ENCODE data around the gene PABPN1L.

PABPN1L gene

GRCh38 chr16:88911946-88912310 is 45.5 kb upstream of the PABPN1L start:
- TF ChIP-seq CTCF (IDR thresholded peaks at IDR 0.05; ENCODE audit: low read depth, low read length, missing control alignments) = no peak
- DNase-seq (ENCODE audit: low read depth) = no peak
- no peak overlapping the region for H3K4me3 ChIP-seq (ENCODE audit: low read depth, low read length)

GRCh38 chr16:88911136-88911945 is 44.9 kb upstream of the PABPN1L start:
- no peak for DNase-seq (ENCODE audit: low read depth)
- no peak for TF ChIP-seq CTCF (IDR thresholded peaks at IDR 0.05; ENCODE audit: low read depth, low read length, missing control alignments)
- H3K4me3 ChIP-seq (ENCODE audit: low read depth, low read length) = no peak overlapping the region

- DNase-seq (ENCODE audit: low read depth) = no peak
- TF ChIP-seq CTCF (IDR thresholded peaks at IDR 0.05; ENCODE audit: low read depth, low read length, missing control alignments) = no peak
- no peak overlapping the region for H3K4me3 ChIP-seq (ENCODE audit: low read depth, low read length)
These were observed 44.0 kb upstream of the PABPN1L start for GRCh38 chr16:88910284-88911135.

DNA sequence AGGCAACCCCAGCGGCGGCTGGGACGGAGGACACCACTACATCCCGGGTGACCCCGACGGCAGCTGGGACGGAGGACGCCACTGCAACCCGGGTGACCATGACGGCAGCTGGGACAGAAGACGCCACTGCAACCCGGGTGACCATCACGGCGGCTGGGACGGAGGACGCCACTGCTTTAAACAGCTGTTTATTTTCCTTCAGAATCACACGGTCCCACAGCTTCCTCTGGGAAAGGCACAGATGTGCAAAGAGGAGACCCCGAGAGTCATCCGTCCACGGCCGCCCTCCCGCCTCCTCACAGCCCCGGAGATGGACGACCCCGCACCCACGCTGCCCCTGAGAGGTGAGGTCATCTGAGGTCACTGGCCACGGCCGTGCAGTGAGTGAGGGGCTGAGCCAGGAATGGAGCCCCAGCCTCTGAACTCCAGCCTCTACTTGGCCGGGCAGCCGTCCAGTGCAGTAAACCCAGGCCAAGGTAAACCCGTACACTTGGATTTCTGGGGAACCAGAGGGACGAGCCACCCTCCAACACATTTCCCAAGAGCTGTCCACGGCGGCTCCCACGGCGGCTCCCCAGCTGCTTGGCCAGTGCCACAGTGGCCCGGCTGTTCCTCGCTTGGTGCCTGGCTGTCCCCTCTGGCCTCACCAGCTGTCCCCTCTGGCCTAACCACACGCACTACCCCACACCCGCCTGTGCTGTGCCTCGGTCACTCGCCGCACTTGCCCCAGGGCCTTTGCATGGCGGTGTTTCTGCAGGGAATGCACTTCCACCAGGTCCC is 43.2 kb upstream of the PABPN1L start:
- H3K4me3 ChIP-seq (ENCODE audit: low read depth, low read length) = no peak overlapping the region
- DNase-seq (ENCODE audit: low read depth) = no peak
- no peak for TF ChIP-seq CTCF (IDR thresholded peaks at IDR 0.05; ENCODE audit: low read depth, low read length, missing control alignments)

GRCh38 chr16:88908307-88908706 is 41.8 kb upstream of the PABPN1L start:
- TF ChIP-seq CTCF (IDR thresholded peaks at IDR 0.05; ENCODE audit: low read depth, low read length, missing control alignments) = no peak
- H3K4me3 ChIP-seq (ENCODE audit: low read depth, low read length) = no peak overlapping the region
- DNase-seq (ENCODE audit: low read depth) = no peak

DNA sequence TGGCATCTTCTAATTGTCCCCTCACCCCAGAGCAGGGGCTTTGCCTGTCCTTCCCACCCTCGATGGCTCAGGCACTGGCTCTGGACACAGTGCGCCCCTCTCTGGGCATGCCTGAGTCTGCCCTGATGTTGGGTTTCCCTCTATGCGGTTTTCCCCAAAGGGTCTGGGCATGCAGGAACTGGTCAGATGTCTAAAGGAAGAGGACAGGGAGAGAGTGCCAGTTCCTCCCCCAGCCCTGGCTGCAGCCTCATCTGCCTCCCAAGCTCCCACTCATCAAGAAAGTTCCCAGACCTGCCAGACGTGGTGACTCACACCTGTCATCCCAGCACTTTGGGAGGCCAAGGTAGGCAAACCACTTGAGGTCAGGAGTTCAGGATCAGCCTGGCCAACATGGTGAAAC is 41.3 kb upstream of the PABPN1L start:
- no peak overlapping the region for H3K4me3 ChIP-seq (ENCODE audit: low read depth, low read length)
- TF ChIP-seq CTCF (IDR thresholded peaks at IDR 0.05; ENCODE audit: low read depth, low read length, missing control alignments) = no peak
- DNase-seq (ENCODE audit: low read depth) = no peak

Measured in GM12864 (cell line).